Endodermal cell (in vitro differentiated cells): ENCODE data around the gene GOLGA6L7. TPM values are rescaled to one million over a fixed set of nuclear protein-coding genes. Genes with fewer than 3 reads are reported as not detected.
"Not testable (repeated sequence)": the region's sequence is repeated elsewhere in the genome, so short reads cannot be mapped to it uniquely, and the experiment has no call there.

Experiments used
- DNase-seq: peaks from one replicate; pipeline ENCODE4 v3.0.0-alpha.2; 2017
- H3K27ac ChIP-seq: 2 replicates; pipeline ENCODE4 v1.5.1; 2013; ENCODE audit warnings: mild to moderate bottlenecking, low read depth, low read length, moderate library complexity
- H3K27me3 ChIP-seq: 2 replicates; pipeline ENCODE4 v1.6.1; 2013; ENCODE audit warnings: mild to moderate bottlenecking, low read length, moderate library complexity; ENCODE audit not compliant: insufficient read depth, control insufficient read depth, poor library complexity, severe bottlenecking
- H3K36me3 ChIP-seq: 2 replicates; pipeline ENCODE4 v1.7.0; 2013; ENCODE audit warnings: mild to moderate bottlenecking, low read length, moderate library complexity; ENCODE audit not compliant: control insufficient read depth, insufficient read depth
- H3K4me1 ChIP-seq: one replicate; pipeline ENCODE4 v1.7.0; 2013; ENCODE audit warnings: low read length; ENCODE audit not compliant: control insufficient read depth, insufficient read depth
- H3K4me3 ChIP-seq: 2 replicates; pipeline ENCODE4 v1.5.1; 2013; ENCODE audit warnings: mild to moderate bottlenecking, low read length, moderate library complexity
- H3K9ac ChIP-seq: 2 replicates; pipeline ENCODE4 v1.6.1; 2013; ENCODE audit warnings: mild to moderate bottlenecking, low read length, moderate library complexity; ENCODE audit not compliant: poor library complexity, severe bottlenecking; ENCODE audit errors: extremely low read depth
- H3K9me3 ChIP-seq: 2 replicates; pipeline ENCODE4 v1.6.1; 2013; ENCODE audit warnings: mild to moderate bottlenecking, low read length, moderate library complexity; ENCODE audit not compliant: control insufficient read depth
- H3K27ac Mint-ChIP-seq: 2 replicates; pipeline ENCODE4 v1.8.0; 2020; ENCODE audit warnings: mixed read lengths
- H3K27me3 Mint-ChIP-seq: 2 replicates; pipeline ENCODE4 v1.8.0; 2021; ENCODE audit warnings: mild to moderate bottlenecking, mixed read lengths; ENCODE audit not compliant: insufficient read depth
- H3K36me3 Mint-ChIP-seq: 2 replicates; pipeline ENCODE4 v1.8.0; 2020; ENCODE audit warnings: low read depth, mixed read lengths
- H3K4me1 Mint-ChIP-seq: 2 replicates; pipeline ENCODE4 v1.8.0; 2020; ENCODE audit warnings: mixed read lengths
- H3K4me3 Mint-ChIP-seq: 2 replicates; pipeline ENCODE4 v1.8.0; 2020; ENCODE audit warnings: mild to moderate bottlenecking, moderate library complexity, mixed read lengths
- H3K9me3 Mint-ChIP-seq: 2 replicates; pipeline ENCODE4 v1.8.0; 2020; ENCODE audit warnings: mild to moderate bottlenecking, mixed read lengths
- WGBS, 2 experiments: methylation state at CpG; one replicate each; pipeline versions ENCODE4 v1.1.5 to v1.1.7; 2013; ENCODE audit warnings: missing lambda C conversion rate in 2 of 2, mixed read lengths in 1 of 2; ENCODE audit not compliant: insufficient coverage in 1 of 2, insufficient read length in 1 of 2; 5-methylcytosine and 5-hydroxymethylcytosine counted together
- total RNA-seq, 2 donors: library from RNA; stranded (reverse); fragmentation: NEBNext Ultra II Directional in 1 of 2; extraction: Animal tissue kit (Norgen Biotek cat#: 25700) in 1 of 2; gene quantifications; 2 replicates in 1 of 2; 3 replicates in 1 of 2; pipeline ENCODE4 v1.2.1, GENCODE V29; 2021
- TF ChIP-seq, protein P1 (sequence below): fragments of 200-600 bp; sonication (generic); conservative IDR thresholded peaks from 2 replicates; pipeline ENCODE4 v1.5.0; 2021; ENCODE audit warnings: antibody characterized with exemption, mild to moderate bottlenecking

The GOLGA6L7 gene
- total RNA-seq, 2 donors from 2014 or later = 0.15 TPM; not detected in 1

DNA sequence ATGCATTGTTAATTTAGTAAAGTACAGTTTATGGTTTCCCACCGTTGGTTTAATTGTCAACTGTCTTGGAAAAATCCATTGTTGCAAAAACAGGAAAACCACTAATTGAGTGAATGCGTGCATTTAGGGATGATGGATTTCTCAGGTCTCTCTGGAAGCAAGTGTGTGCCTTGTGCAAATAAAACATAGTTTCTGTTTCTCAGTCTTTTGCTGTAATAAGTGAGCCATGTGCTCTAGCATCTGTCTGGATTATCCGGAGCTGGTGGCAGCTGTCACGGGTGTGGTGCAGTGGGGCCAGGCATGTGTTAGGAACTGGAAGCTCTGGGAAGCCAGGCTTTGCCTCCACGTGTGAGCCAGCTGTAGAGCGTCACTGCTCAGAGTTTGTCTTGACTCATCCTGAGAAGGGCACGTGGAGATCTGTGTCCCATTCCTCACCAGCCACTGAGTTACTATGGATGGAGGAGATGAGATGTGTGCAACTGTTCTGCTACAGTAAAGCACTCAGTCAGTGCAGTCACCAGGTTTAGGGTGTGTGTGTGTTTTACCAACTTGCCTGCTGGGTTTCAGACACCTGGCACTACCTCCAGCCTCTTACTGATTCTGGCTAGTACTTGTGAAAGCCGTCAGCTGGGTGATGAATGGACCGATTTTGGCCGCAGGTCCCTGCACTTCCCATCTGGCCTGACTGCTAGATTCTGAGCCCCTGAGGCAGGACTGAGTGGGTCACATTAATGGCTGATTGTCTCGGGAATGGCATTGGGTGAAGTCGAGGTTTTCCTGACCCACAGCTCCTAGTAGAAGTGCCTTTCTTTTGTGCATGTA, 44.6 kb upstream of the GOLGA6L7 start:
- Mint-ChIP-seq H3K4me1 (peaks cover 5% of the 10 kb centered on the region), H3K27ac (no peak overlapping the region), H3K36me3 (peaks cover 4% of the 10 kb centered on the region), H3K27me3 (peaks cover 4% of the 10 kb centered on the region), H3K9me3 (peaks cover 12% of the 10 kb centered on the region), H3K4me3 (no peak overlapping the region)
- Histone ChIP-seq H3K27me3 (no peaks in the 10 kb centered on the region), H3K9ac (no peak overlapping the region), H3K4me1 (no peaks in the 10 kb centered on the region), H3K9me3 (peaks cover 7% of the 10 kb centered on the region), H3K4me3 (no peak overlapping the region), H3K27ac (no peak overlapping the region), H3K36me3 (no peaks in the 10 kb centered on the region)
- no peak for DNase-seq
- WGBS, 2 experiments = 90 to 95% methylated on average over 7 to 12 of the region's 12 CpGs
- TF ChIP-seq, protein P1, sequence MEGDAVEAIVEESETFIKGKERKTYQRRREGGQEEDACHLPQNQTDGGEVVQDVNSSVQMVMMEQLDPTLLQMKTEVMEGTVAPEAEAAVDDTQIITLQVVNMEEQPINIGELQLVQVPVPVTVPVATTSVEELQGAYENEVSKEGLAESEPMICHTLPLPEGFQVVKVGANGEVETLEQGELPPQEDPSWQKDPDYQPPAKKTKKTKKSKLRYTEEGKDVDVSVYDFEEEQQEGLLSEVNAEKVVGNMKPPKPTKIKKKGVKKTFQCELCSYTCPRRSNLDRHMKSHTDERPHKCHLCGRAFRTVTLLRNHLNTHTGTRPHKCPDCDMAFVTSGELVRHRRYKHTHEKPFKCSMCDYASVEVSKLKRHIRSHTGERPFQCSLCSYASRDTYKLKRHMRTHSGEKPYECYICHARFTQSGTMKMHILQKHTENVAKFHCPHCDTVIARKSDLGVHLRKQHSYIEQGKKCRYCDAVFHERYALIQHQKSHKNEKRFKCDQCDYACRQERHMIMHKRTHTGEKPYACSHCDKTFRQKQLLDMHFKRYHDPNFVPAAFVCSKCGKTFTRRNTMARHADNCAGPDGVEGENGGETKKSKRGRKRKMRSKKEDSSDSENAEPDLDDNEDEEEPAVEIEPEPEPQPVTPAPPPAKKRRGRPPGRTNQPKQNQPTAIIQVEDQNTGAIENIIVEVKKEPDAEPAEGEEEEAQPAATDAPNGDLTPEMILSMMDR = no peak

DNA sequence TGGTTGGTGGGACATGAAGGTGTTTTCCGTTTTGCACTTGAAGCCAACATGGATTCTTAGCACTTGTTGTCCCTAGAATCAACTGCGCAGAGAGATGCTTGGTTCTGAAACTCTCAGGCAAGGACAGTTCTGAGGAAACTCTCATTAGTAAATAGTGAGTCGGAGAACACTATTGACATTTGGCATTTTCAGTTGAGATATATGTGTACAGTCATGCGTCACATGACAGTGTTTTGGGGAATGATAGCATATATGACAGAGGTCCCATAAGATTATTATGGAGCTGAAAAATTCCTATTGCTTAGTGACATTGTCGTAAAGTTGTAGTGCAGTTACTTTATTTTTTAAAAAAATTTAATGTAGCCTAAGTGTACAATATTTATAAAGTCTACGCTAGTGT, 43.1 kb upstream of the GOLGA6L7 start:
- Mint-ChIP-seq H3K4me3 (no peak overlapping the region), H3K4me1 (peaks cover 14% of the 10 kb centered on the region), H3K27me3 (peaks cover 16% of the 10 kb centered on the region), H3K9me3 (peaks cover 6% of the 10 kb centered on the region), H3K36me3 (no peaks in the 10 kb centered on the region), H3K27ac (no peak overlapping the region)
- Histone ChIP-seq H3K4me1 (no peaks in the 10 kb centered on the region), H3K9me3 (peaks cover 1% of the 10 kb centered on the region), H3K4me3 (no peak overlapping the region), H3K27me3 (peaks cover 9% of the 10 kb centered on the region), H3K27ac (no peak overlapping the region), H3K9ac (no peak overlapping the region), H3K36me3 (no peaks in the 10 kb centered on the region)
- no peak for DNase-seq
- WGBS, 2 experiments = 95 to 98% methylated on average over 6 of the region's 6 CpGs
- TF ChIP-seq, protein P1 = no peak

DNA sequence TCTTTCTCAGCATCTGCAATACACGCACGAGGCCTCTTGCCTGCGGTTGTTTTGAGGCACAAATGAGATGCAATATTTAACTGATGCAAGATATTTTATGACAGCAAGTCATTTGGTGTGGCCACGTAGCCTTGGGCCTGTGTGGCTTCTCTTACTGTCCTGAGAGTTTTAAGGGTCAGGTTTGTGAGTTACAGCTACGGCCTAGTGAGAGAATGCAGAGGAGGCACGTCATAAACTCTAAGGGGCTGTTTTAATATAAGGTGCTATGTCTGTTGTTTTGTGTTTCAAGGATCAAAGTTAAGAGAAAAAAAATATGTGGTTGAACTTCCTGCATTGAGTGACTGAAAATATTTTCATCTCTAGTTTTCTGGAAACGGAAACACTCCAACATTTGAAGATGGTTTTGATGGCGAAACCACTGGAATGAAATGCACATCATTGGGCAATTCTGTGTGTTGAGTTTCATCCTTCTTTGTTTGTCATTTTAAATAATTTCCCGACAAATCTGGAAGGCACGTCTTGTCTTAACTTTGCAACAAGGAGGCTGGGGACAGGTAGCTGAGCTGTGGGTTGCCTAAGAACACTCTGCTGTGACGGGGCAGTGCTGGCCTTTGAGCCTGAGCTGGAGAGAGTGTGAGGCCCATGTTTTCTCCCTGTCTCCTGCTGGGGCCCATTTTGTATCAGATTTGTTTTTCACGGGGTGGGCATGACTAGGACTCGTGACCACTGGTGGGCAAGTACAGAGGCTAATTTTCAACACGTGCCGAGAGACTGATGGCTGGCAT, 42.5 kb upstream of the GOLGA6L7 start:
- Mint-ChIP-seq H3K27me3 (peaks cover 18% of the 10 kb centered on the region), H3K4me3 (no peak overlapping the region), H3K36me3 (no peaks in the 10 kb centered on the region), H3K4me1 (peaks cover 14% of the 10 kb centered on the region), H3K27ac (no peak overlapping the region), H3K9me3 (peaks cover under 1% of the 10 kb centered on the region)
- H3K27ac ChIP-seq = no peak overlapping the region
- no peak for DNase-seq
- H3K27me3 ChIP-seq = peaks cover 10% of the 10 kb centered on the region
- H3K9ac ChIP-seq = no peak overlapping the region
- H3K9me3 ChIP-seq = no peaks in the 10 kb centered on the region
- TF ChIP-seq, protein P1 = no peak
- WGBS, 2 experiments = 89 to 94% methylated on average over 14 to 15 of the region's 15 CpGs
- no peaks in the 10 kb centered on the region for H3K4me1 ChIP-seq
- no peaks in the 10 kb centered on the region for H3K36me3 ChIP-seq
- no peak overlapping the region for H3K4me3 ChIP-seq

DNA sequence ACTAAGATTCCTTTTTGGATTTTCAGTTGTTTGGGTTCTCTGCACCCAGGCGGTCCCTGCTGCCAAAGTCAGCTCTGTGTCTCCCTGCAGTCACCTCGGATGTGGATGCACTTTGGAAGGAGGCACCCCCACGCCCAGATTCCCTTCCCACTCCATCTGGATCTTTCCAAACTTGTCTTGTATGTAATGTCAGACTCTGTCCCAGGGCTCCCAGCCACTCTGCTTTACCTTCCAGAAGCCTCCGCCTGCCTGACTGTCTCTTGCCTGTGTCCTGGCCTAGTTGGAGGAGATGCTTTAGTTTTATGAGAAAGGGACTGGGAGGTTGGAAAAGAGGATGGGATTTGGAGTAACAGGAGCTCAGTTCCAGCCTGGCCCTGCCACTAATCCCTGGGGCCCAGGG, 41.8 kb upstream of the GOLGA6L7 start:
- H3K27ac Mint-ChIP-seq, H3K27ac ChIP-seq, H3K4me1 ChIP-seq, DNase-seq, H3K36me3 Mint-ChIP-seq, H3K9ac ChIP-seq, H3K36me3 ChIP-seq, H3K4me3 Mint-ChIP-seq, H3K9me3 ChIP-seq, H3K9me3 Mint-ChIP-seq, H3K4me3 ChIP-seq: not testable (repeated sequence)
- H3K4me1 Mint-ChIP-seq = peaks cover 14% of the 10 kb centered on the region
- 83 to 95% methylated on average over 2 to 4 of the region's 4 CpGs for WGBS, 2 experiments
- peaks cover 18% of the 10 kb centered on the region for H3K27me3 Mint-ChIP-seq
- H3K27me3 ChIP-seq = peaks cover 11% of the 10 kb centered on the region

DNA sequence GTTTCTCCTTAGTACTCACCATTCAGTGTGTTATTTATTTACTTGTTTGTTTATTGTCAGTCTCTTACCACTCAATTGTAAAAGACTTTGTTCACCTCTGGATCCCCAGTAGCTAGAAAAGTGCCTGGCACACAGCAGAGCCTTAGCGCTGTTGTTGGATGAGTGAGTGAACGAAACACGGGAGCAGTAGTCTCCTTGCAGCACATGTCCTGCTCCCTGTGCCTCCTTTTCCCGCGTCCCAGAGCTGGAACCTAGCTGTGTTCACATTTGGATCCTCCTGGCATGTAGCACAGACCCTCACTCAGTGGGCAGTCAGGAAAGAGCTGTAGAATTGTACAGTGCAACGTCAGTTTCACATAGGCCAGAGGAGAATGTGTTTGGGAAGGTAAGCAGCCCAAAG, 41.4 kb upstream of the GOLGA6L7 start:
- H3K27me3 ChIP-seq = peaks cover 16% of the 10 kb centered on the region
- H3K4me1 ChIP-seq, H3K4me3 ChIP-seq, H3K9ac ChIP-seq, H3K9me3 ChIP-seq, H3K9me3 Mint-ChIP-seq, H3K27ac Mint-ChIP-seq, H3K36me3 ChIP-seq, H3K27ac ChIP-seq, H3K36me3 Mint-ChIP-seq, H3K4me3 Mint-ChIP-seq: not testable (repeated sequence)
- 95 to 97% methylated on average over 6 of the region's 6 CpGs for WGBS, 2 experiments
- peaks cover 16% of the 10 kb centered on the region for H3K4me1 Mint-ChIP-seq
- DNase-seq = peak; percentile 38
- peaks cover 22% of the 10 kb centered on the region for H3K27me3 Mint-ChIP-seq
